Fibroblast of lung (primary cell): ENCODE results near the gene SIRPG. TPM values are rescaled to one million over a fixed set of nuclear protein-coding genes. Genes with fewer than 3 reads are reported as not detected.
"Not testable (repeated sequence)": the region's sequence is repeated elsewhere in the genome, so short reads cannot be mapped to it uniquely, and the experiment has no call there.

Experiments used
- DNase-seq, 2 donors: peaks; one replicate each; pipeline versions ENCODE4 v3.0.0 to v3.0.0-alpha.2; 2010; ENCODE audit warnings: low read depth in 2 of 2
- H2AFZ ChIP-seq: 2 replicates; pipeline ENCODE4 v1.5.1; 2012; ENCODE audit warnings: low read length, control low read depth, inconsistent platforms
- H3K27ac ChIP-seq: 2 replicates; pipeline ENCODE4 v1.5.1; 2011; ENCODE audit warnings: low read length, control low read depth; ENCODE audit not compliant: insufficient read depth
- H3K27me3 ChIP-seq: 2 replicates; pipeline ENCODE4 v1.5.1; 2011; ENCODE audit warnings: mild to moderate bottlenecking, low read length; ENCODE audit not compliant: control insufficient read depth, insufficient read depth
- H3K36me3 ChIP-seq: 2 replicates; pipeline ENCODE4 v1.5.1; 2011; ENCODE audit warnings: low read length; ENCODE audit not compliant: control insufficient read depth, insufficient read depth
- H3K4me1 ChIP-seq: 2 replicates; pipeline ENCODE4 v1.5.1; 2011; ENCODE audit warnings: low read length; ENCODE audit not compliant: control insufficient read depth, insufficient read depth; ENCODE audit errors: extremely low read depth
- H3K4me2 ChIP-seq: 2 replicates; pipeline ENCODE4 v1.5.1; 2011; ENCODE audit warnings: low read length, control low read depth; ENCODE audit not compliant: insufficient read depth; ENCODE audit errors: extremely low read depth
- H3K4me3 ChIP-seq, 4 experiments: fragments of 200-600 bp in 1 of 4; sonication (generic) in 1 of 4; replicated peaks in 1 of 4; 2 replicates each; pipeline ENCODE4 v1.5.1; 2011 to 2016; ENCODE audit warnings: low read length in 4 of 4, low read depth in 3 of 4, mild to moderate bottlenecking in 3 of 4, control low read depth in 2 of 4, inconsistent platforms in 1 of 4, mixed read lengths in 1 of 4; ENCODE audit not compliant: insufficient read depth in 1 of 4; ENCODE audit errors: control extremely low read depth in 1 of 4
- H3K79me2 ChIP-seq: 2 replicates; pipeline ENCODE4 v1.5.1; 2012; ENCODE audit warnings: mild to moderate bottlenecking, low read length, inconsistent platforms; ENCODE audit not compliant: control insufficient read depth, insufficient read depth
- H3K9ac ChIP-seq: 2 replicates; pipeline ENCODE4 v1.5.1; 2011; ENCODE audit warnings: mild to moderate bottlenecking, low read length, control low read depth; ENCODE audit not compliant: insufficient read depth
- H3K9me3 ChIP-seq: 2 replicates; pipeline ENCODE4 v1.5.1; 2012; ENCODE audit warnings: low read depth, low read length; ENCODE audit not compliant: control insufficient read depth, insufficient read depth
- H4K20me1 ChIP-seq: 2 replicates; pipeline ENCODE4 v1.5.1; 2011; ENCODE audit warnings: low read length; ENCODE audit not compliant: control insufficient read depth, insufficient read depth; ENCODE audit errors: extremely low read depth
- EZH2 ChIP-seq: IDR thresholded peaks from 2 replicates; pipeline ENCODE4 v1.5.1; 2012; ENCODE audit warnings: low read length, control low read depth, mild to moderate bottlenecking; ENCODE audit errors: missing control alignments
- polyA plus RNA-seq, 2 donors: library from polyadenylated mRNA; depleted of rRNA in 1 of 2; stranded (reverse) in 1 of 2; unstranded in 1 of 2; fragments of >200 nt; gene quantifications; 2 replicates each; pipeline ENCODE4 v1.2.1, GENCODE V29; 2011 to 2012; ENCODE audit warnings: missing spikeins in 1 of 2
- total RNA-seq: library from RNA; depleted of rRNA; stranded (reverse); fragments of >200 nt; gene quantifications from 2 replicates; pipeline ENCODE4 v1.2.1, GENCODE V29; 2014
- TF ChIP-seq, protein P1 (sequence below), 2 donors: IDR thresholded peaks in 1 of 2; conservative IDR thresholded peaks in 1 of 2; 1 replicate in 1 of 2; 2 replicates in 1 of 2; pipeline ENCODE4 v1.5.1; 2011 to 2012; ENCODE audit warnings: low read length in 2 of 2, control low read depth in 1 of 2, inconsistent platforms in 1 of 2, low read depth in 1 of 2, mild to moderate bottlenecking in 1 of 2

The SIRPG gene
- total and polyA plus RNA-seq, 2 donors (not counting 1 experiment from before 2014, with no cell fraction given) = not detected

- TF ChIP-seq EZH2 = no peak
- TF ChIP-seq, protein P1, sequence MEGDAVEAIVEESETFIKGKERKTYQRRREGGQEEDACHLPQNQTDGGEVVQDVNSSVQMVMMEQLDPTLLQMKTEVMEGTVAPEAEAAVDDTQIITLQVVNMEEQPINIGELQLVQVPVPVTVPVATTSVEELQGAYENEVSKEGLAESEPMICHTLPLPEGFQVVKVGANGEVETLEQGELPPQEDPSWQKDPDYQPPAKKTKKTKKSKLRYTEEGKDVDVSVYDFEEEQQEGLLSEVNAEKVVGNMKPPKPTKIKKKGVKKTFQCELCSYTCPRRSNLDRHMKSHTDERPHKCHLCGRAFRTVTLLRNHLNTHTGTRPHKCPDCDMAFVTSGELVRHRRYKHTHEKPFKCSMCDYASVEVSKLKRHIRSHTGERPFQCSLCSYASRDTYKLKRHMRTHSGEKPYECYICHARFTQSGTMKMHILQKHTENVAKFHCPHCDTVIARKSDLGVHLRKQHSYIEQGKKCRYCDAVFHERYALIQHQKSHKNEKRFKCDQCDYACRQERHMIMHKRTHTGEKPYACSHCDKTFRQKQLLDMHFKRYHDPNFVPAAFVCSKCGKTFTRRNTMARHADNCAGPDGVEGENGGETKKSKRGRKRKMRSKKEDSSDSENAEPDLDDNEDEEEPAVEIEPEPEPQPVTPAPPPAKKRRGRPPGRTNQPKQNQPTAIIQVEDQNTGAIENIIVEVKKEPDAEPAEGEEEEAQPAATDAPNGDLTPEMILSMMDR (conservative IDR thresholded peaks at IDR 0.05 in 1 of 2, IDR thresholded peaks at IDR 0.05 in 1 of 2; ENCODE audit: low read depth in 1 of 2, low read length in 2 of 2) = no peak
- no peaks in the 10 kb centered on the region for H3K9me3 ChIP-seq
- H3K79me2 ChIP-seq = no peaks in the 10 kb centered on the region
- DNase-seq = no peak
- H3K4me2 ChIP-seq = no peak overlapping the region
- no peaks in the 10 kb centered on the region for H3K4me1 ChIP-seq
- no peak overlapping the region for H3K27ac ChIP-seq
- no peaks in the 10 kb centered on the region for H3K36me3 ChIP-seq
- H3K4me3 ChIP-seq = no peak overlapping the region
- no peaks in the 10 kb centered on the region for H3K27me3 ChIP-seq
- H2AFZ ChIP-seq = no peak overlapping the region
- no peaks in the 10 kb centered on the region for H4K20me1 ChIP-seq
- H3K9ac ChIP-seq = no peak overlapping the region
Observed at GRCh38 chr20:1646975-1647431, 10.6 kb downstream of the SIRPG start.

- Histone ChIP-seq H3K4me1 (no peaks in the 10 kb centered on the region), H3K79me2 (no peaks in the 10 kb centered on the region), H3K4me2 (no peak overlapping the region), H3K9ac (no peak overlapping the region), H3K27me3 (no peaks in the 10 kb centered on the region), H3K9me3 (no peaks in the 10 kb centered on the region), H3K36me3 (no peaks in the 10 kb centered on the region), H3K4me3 (no peak overlapping the region), H4K20me1 (no peaks in the 10 kb centered on the region), H3K27ac (no peak overlapping the region), H2AFZ (no peak overlapping the region)
- no peak for DNase-seq
- no peak for TF ChIP-seq EZH2
Observed at GRCh38 chr20:1644101-1644962, 13.2 kb downstream of the SIRPG start.

GRCh38 chr20:1638643-1639042, 18.9 kb downstream of the SIRPG start:
- not testable (repeated sequence) for H3K27me3 ChIP-seq, H3K4me1 ChIP-seq, H3K27ac ChIP-seq, H3K36me3 ChIP-seq, H3K79me2 ChIP-seq, H3K4me3 ChIP-seq, H3K4me2 ChIP-seq, H4K20me1 ChIP-seq, H3K9ac ChIP-seq, DNase-seq, H2AFZ ChIP-seq, H3K9me3 ChIP-seq

DNA sequence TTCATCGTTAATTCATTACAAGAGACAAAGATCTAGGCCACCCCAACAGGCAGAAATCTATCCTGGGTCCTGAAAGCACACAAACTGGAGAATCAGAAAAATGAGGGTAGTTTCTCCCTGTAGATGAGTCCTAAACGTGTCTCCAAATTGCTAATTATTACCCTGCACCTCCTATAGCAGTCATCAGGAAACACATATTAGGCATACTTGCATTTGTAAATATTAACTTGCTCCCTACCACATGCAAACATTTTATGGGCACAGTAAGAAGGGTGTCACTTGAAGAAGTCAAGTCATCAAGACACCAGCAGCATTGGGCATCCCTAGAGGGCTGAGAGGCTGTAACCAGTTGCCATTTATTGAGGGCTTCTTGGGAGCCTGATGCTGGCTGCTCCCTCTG, 19.8 kb downstream of the SIRPG start:
- H3K9me3 ChIP-seq = no peaks in the 10 kb centered on the region
- H3K27ac ChIP-seq = no peak overlapping the region
- H3K79me2 ChIP-seq = no peaks in the 10 kb centered on the region
- H2AFZ ChIP-seq = no peak overlapping the region
- DNase-seq = no peak
- H3K27me3 ChIP-seq = no peaks in the 10 kb centered on the region
- TF ChIP-seq EZH2 = no peak
- TF ChIP-seq, protein P1 (conservative IDR thresholded peaks at IDR 0.05 in 1 of 2, IDR thresholded peaks at IDR 0.05 in 1 of 2; ENCODE audit: low read depth in 1 of 2, low read length in 2 of 2) = no peak
- H3K4me2 ChIP-seq = no peak overlapping the region
- no peaks in the 10 kb centered on the region for H4K20me1 ChIP-seq
- no peak overlapping the region for H3K4me3 ChIP-seq
- H3K36me3 ChIP-seq = no peaks in the 10 kb centered on the region
- H3K4me1 ChIP-seq = no peaks in the 10 kb centered on the region
- H3K9ac ChIP-seq = no peak overlapping the region
